ENCODE measurements around the gene D2HGDH. TPM values are rescaled to one million over a fixed set of nuclear protein-coding genes. Genes with fewer than 3 reads are reported as not detected.

D2HGDH gene
- total and polyA plus RNA-seq, 9 of the 15 experiments (the other 6 are each of a cell fraction or from before 2014, with no cell fraction given), result 0.39 to 30.8 (median 10.3) TPM

GRCh38 chr2:241768251-241768711 lies 33.9 kb downstream of the D2HGDH start (continued):
- no peak for TF ChIP-seq ZNF518B (CRISPR knock-in tag; IDR thresholded peaks at IDR 0.05)
- TF ChIP-seq, protein P1, sequence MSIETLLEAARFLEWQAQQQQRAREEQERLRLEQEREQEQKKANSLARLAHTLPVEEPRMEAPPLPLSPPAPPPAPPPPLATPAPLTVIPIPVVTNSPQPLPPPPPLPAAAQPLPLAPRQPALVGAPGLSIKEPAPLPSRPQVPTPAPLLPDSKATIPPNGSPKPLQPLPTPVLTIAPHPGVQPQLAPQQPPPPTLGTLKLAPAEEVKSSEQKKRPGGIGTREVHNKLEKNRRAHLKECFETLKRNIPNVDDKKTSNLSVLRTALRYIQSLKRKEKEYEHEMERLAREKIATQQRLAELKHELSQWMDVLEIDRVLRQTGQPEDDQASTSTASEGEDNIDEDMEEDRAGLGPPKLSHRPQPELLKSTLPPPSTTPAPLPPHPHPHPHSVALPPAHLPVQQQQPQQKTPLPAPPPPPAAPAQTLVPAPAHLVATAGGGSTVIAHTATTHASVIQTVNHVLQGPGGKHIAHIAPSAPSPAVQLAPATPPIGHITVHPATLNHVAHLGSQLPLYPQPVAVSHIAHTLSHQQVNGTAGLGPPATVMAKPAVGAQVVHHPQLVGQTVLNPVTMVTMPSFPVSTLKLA (conservative IDR thresholded peaks at IDR 0.05), result no peak

GRCh38 chr2:241768850-241769249 lies 34.4 kb downstream of the D2HGDH start:
- peaks cover 0 to 40% of the 10 kb centered on the region in 2 experiments; a peak in 2 of 5 replicates for H3K4me1 ChIP-seq (replicated peaks in 1 of 2; ENCODE audit: control insufficient read depth in 2 of 2, insufficient read depth in 2 of 2, low read length in 2 of 2)
- CTCF ChIA-PET (ENCODE audit: low intra/inter-chr PET ratio), result no interaction called here
- no peak overlapping the region for H2AFZ ChIP-seq (ENCODE audit: low read depth, low read length)
- in situ Hi-C loops (cut with MboI) (no loop called here), intact Hi-C loops (cut with micrococcal nuclease) (no loop called here)
- FAIRE-seq (no peak), DNase-seq (ENCODE audit: extremely low read depth in 1 of 4, low spot score in 3 of 4) (peak in 1 of 4 experiments; percentile 2), ATAC-seq (no peak; the same call in 2 of the 3 replicates)
- H3K27ac ChIP-seq (ENCODE audit: extremely low read depth, low read depth, low read length), result no peak overlapping the region
- H3K36me3 ChIP-seq (ENCODE audit: control insufficient read depth, insufficient read depth, low read length), result no peaks in the 10 kb centered on the region
- 90% methylated on average over 5 of the region's 11 CpGs for WGBS (ENCODE audit: insufficient coverage, low coverage, missing lambda C conversion rate)
- no peaks in the 10 kb centered on the region for H3K9me3 ChIP-seq (replicated peaks; ENCODE audit: control insufficient read depth, insufficient read depth, low read depth, low read length)
- H3K4me3 ChIP-seq, result no peak overlapping the region
- H3K27me3 ChIP-seq (ENCODE audit: control insufficient read depth in 2 of 2, insufficient read depth in 2 of 2, low read length in 2 of 2), result no peaks in the 10 kb centered on the region
- H4K20me1 ChIP-seq (replicated peaks; ENCODE audit: control insufficient read depth, insufficient read depth, low read length), result no peaks in the 10 kb centered on the region
- POLR2A ChIA-PET, result interaction anchor here (0.7 kb wide), 1 partner anchor 9 kb away, joined by 3 read pairs; no protein-coding TSS in a partner anchor
- BruUV-seq (replicated peaks), result no TSS peak
- no peak overlapping the region for H3K4me2 ChIP-seq (ENCODE audit: insufficient read depth, low read length)
- no peak overlapping the region for H3K9ac ChIP-seq (ENCODE audit: insufficient read depth in 1 of 2, low read depth in 2 of 2, low read length in 2 of 2)
- no peaks in the 10 kb centered on the region for H3K79me2 ChIP-seq (ENCODE audit: control insufficient read depth, insufficient read depth, low read length)
- no peaks in the 10 kb centered on the region for H3K9me1 ChIP-seq (ENCODE audit: control insufficient read depth, insufficient read depth, low read length)
- TF ChIP-seq, protein P2, sequence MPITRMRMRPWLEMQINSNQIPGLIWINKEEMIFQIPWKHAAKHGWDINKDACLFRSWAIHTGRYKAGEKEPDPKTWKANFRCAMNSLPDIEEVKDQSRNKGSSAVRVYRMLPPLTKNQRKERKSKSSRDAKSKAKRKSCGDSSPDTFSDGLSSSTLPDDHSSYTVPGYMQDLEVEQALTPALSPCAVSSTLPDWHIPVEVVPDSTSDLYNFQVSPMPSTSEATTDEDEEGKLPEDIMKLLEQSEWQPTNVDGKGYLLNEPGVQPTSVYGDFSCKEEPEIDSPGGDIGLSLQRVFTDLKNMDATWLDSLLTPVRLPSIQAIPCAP (CRISPR knock-in tag; IDR thresholded peaks at IDR 0.05; ENCODE audit: borderline replicate concordance), result no peak
- TF ChIP-seq RBM17 (IDR thresholded peaks at IDR 0.05; ENCODE audit: borderline replicate concordance, low read depth, low read length), result no peak
- no peak for TF ChIP-seq MBD2 (IDR thresholded peaks at IDR 0.05; ENCODE audit: borderline replicate concordance, low read depth)
- TF ChIP-seq, protein P3, sequence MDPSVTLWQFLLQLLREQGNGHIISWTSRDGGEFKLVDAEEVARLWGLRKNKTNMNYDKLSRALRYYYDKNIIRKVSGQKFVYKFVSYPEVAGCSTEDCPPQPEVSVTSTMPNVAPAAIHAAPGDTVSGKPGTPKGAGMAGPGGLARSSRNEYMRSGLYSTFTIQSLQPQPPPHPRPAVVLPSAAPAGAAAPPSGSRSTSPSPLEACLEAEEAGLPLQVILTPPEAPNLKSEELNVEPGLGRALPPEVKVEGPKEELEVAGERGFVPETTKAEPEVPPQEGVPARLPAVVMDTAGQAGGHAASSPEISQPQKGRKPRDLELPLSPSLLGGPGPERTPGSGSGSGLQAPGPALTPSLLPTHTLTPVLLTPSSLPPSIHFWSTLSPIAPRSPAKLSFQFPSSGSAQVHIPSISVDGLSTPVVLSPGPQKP (CRISPR knock-in tag; IDR thresholded peaks at IDR 0.05), result no peak
- TF ChIP-seq SRSF9 (IDR thresholded peaks at IDR 0.05; ENCODE audit: borderline replicate concordance, low read depth, low read length), result no peak
- TF ChIP-seq RBM34 (IDR thresholded peaks at IDR 0.05; ENCODE audit: borderline replicate concordance, insufficient read depth, low read length), result no peak
- no peak for TF ChIP-seq ZNF695 (CRISPR knock-in tag; IDR thresholded peaks at IDR 0.05)
- no peak for TF ChIP-seq E4F1 (CRISPR knock-in tag; IDR thresholded peaks at IDR 0.05; ENCODE audit: borderline replicate concordance)
